Small intestine (tissue), 16 donors: Measurements from ENCODE around the gene WEE1. TPM values are rescaled to one million over a fixed set of nuclear protein-coding genes. Genes with fewer than 3 reads are reported as not detected.
A peak's percentile ranks its signal among the peaks of the same experiment; 100 is the strongest.

ENCODE experiments used
- DNase-seq, 2 donors: peaks; one replicate each; pipeline versions ENCODE4 v3.0.0 to v3.0.0-alpha.2; 2013
- FAIRE-seq: peaks from 2 replicates; lab custom pipeline; 2012; peaks lifted over from hg19 to GRCh38; lab: Jason Lieb, UNC
- H3K27ac ChIP-seq, 3 donors: one replicate each; pipeline ENCODE4 v1.5.1; 2013; ENCODE audit warnings: low read length in 2 of 3, mild to moderate bottlenecking in 2 of 3, control low read depth in 1 of 3, inconsistent platforms in 1 of 3, low read depth in 1 of 3, moderate library complexity in 1 of 3
- H3K27me3 ChIP-seq, 3 donors: one replicate each; pipeline ENCODE4 v1.6.1; 2013; ENCODE audit warnings: low read length in 3 of 3, inconsistent platforms in 1 of 3; ENCODE audit not compliant: control insufficient read depth in 3 of 3, insufficient read depth in 3 of 3
- H3K36me3 ChIP-seq, 3 donors: one replicate each; pipeline ENCODE4 v1.6.1; 2013; ENCODE audit warnings: low read length in 3 of 3, inconsistent platforms in 1 of 3, low read depth in 1 of 3, mild to moderate bottlenecking in 1 of 3, moderate library complexity in 1 of 3; ENCODE audit not compliant: control insufficient read depth in 3 of 3, insufficient read depth in 2 of 3
- H3K4me1 ChIP-seq, 3 donors: one replicate each; pipeline ENCODE4 v1.6.1; 2013; ENCODE audit warnings: low read length in 2 of 3, inconsistent platforms in 1 of 3, low read depth in 1 of 3, mild to moderate bottlenecking in 1 of 3, moderate library complexity in 1 of 3; ENCODE audit not compliant: control insufficient read depth in 3 of 3, insufficient read depth in 2 of 3
- H3K4me3 ChIP-seq, 3 donors: one replicate each; pipeline ENCODE4 v1.5.1; 2013; ENCODE audit warnings: low read length in 3 of 3, control low read depth in 1 of 3, inconsistent platforms in 1 of 3, low read depth in 1 of 3, mild to moderate bottlenecking in 1 of 3, moderate library complexity in 1 of 3
- H3K9me3 ChIP-seq, 2 donors: one replicate each; pipeline ENCODE4 v1.6.1; 2013; ENCODE audit warnings: low read depth in 1 of 2, low read length in 1 of 2; ENCODE audit not compliant: control insufficient read depth in 2 of 2, insufficient read depth in 1 of 2
- WGBS, 3 donors: extraction: QIAGEN DNeasy Blood & Tissue Kit; methylation state at CpG; one replicate each; pipeline ENCODE4 v1.1.7; 2013; 5-methylcytosine and 5-hydroxymethylcytosine counted together
- long read RNA-seq, 10 donors: transcript quantifications; one replicate each; lab custom pipeline, GENCODE V29; 2026
- polyA plus RNA-seq, 4 donors: library from polyadenylated mRNA; stranded (reverse) in 3 of 4; unstranded in 1 of 4; fragments of 200-250 nt in 3 of 4; fragments of 120-200 nt in 1 of 4; gene quantifications; one replicate each; pipeline versions ENCODE4 v1.2.1 to v1.2.3, GENCODE V29; 2013
- donor health status: healthy with polysubstance abuse.
- donor health status: control.
- donor health status: control.
- donor health status: Bipolar disorder and iron deficiency.
- donor health status: healthy.

The WEE1 gene
- polyA plus RNA-seq = 10 to 100 TPM in 1 of 4 donors, 1 to 10 TPM in 3; 4.6 to 71.3 (median 8.0) TPM
- long read RNA-seq, donor 1, transcript WEE1-202 (11 exons, 2,799 nt) = major isoform, 19 of 47 reads
- long read RNA-seq, donor 1, partial matches to known transcripts = 24 of 47 reads
- long read RNA-seq, donor 1, other reads (novel, unspliced or antisense) = 0 of 47 reads
- long read RNA-seq, donor 2, partial matches to known transcripts = 0 of 1 reads
- long read RNA-seq, donor 2, other reads (novel, unspliced or antisense) = 0 of 1 reads
- long read RNA-seq, donor 3, partial matches to known transcripts = 6 of 10 reads
- long read RNA-seq, donor 3, other reads (novel, unspliced or antisense) = 0 of 10 reads
- long read RNA-seq, donor 4 = 0 reads
- long read RNA-seq, donor 5, partial matches to known transcripts = 0 of 1 reads
- long read RNA-seq, donor 5, other reads (novel, unspliced or antisense) = 0 of 1 reads
- long read RNA-seq, donor 6, transcript WEE1-202 (11 exons, 2,799 nt) = major isoform, 6 of 6 reads
- long read RNA-seq, donor 6, partial matches to known transcripts = 0 of 6 reads
- long read RNA-seq, donor 6, other reads (novel, unspliced or antisense) = 0 of 6 reads
- long read RNA-seq, donor 7 = 0 reads
- long read RNA-seq, donor 8 = 0 reads
- long read RNA-seq, donor 9, partial matches to known transcripts = 0 of 2 reads
- long read RNA-seq, donor 9, other reads (novel, unspliced or antisense) = 0 of 2 reads
- long read RNA-seq, donor 10, full-length matches to known transcripts = 8 of 8 reads
- long read RNA-seq, donor 10, partial matches to known transcripts = 0 of 8 reads
- long read RNA-seq, donor 10, other reads (novel, unspliced or antisense) = 0 of 8 reads

DNA sequence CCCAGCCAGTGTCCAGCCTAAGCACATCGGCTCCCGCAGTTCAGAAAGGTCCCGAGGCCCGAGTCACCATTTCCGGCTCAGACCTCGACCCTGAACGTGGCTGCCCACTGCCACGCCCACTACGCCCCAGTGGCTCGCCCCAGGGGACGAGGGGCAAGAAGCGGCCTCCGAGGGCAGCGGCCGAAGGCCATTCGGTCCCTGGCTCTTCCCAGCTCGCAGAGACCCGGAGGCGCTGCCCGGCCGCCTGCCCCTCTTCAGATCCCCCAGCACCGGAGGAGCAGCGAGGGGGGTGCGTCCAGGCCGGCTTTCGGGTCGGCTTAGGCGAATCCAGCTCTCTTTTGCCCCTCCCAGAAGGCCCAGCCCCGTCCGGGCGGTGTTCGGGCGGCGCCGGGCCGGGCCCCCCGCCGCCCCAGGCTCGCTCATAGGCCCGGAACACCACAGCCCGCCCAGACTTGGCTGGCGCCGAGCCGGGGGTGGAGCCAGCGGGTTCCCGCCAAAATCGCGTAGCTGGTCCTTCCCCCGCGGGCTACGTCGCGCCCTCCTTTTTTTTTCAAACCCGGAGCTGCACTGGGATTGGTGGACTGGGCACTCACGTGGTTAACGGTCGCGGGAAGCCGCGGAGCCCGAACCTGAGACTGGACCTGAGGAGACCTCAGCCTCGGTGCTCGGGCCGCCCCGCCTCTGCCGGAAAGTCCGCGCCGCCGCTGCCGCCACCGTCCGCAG is at the start of gene WEE1:
WEE1 (plus strand) TSS at position 619 of the 723 bp plus-strand sequence. CDS start 264 bp downstream, outside the sequence.
- Histone ChIP-seq H3K27ac (peak within 1 kb of the TSS; percentile 97 to 98 (median 98)), H3K4me3 (peak within 1 kb of the TSS; percentile 60 to 87 (median 82)), H3K27me3 (no peaks in the 10 kb centered on the region), H3K9me3 (no peaks in the 10 kb centered on the region), H3K36me3 (no peaks in the 10 kb centered on the region), H3K4me1 (peaks cover 2 to 38% (median 7%) of the 10 kb centered on the region in 3 donors)
- 0 to 1% (median 0%) methylated on average over 58 to 73 of the region's 73 CpGs for WGBS, 3 donors
- peak; percentile 98 to 99 for DNase-seq
- no peak for FAIRE-seq

- Histone ChIP-seq H3K27ac (no peak overlapping the region), H3K9me3 (no peaks in the 10 kb centered on the region), H3K4me3 (no peak overlapping the region), H3K36me3 (peaks cover 2 to 26% (median 2%) of the 10 kb centered on the region in 3 donors), H3K27me3 (no peaks in the 10 kb centered on the region), H3K4me1 (peaks cover 0 to 20% (median 3%) of the 10 kb centered on the region in 3 donors)
- FAIRE-seq = no peak
- no peak for DNase-seq
- 100% methylated on average over 2 of the region's 2 CpGs for WGBS, 3 donors
These were observed 49.5 kb upstream of the WEE1 start for GRCh38 chr11:9524001-9524400.

- Histone ChIP-seq H3K4me1 (peaks cover 0 to 32% (median 3%) of the 10 kb centered on the region in 3 donors), H3K27ac (no peak overlapping the region), H3K27me3 (no peaks in the 10 kb centered on the region), H3K9me3 (no peaks in the 10 kb centered on the region), H3K4me3 (no peak overlapping the region), H3K36me3 (peaks cover 2 to 23% (median 2%) of the 10 kb centered on the region in 3 donors)
- DNase-seq (peak; percentile 60 to 66), FAIRE-seq (no peak)
- 28 to 70% (median 45%) methylated on average over 3 of the region's 3 CpGs for WGBS, 3 donors
These were observed 48.4 kb upstream of the WEE1 start for GRCh38 chr11:9525116-9525515.

GRCh38 chr11:9527481-9528135 is 45.9 kb upstream of the WEE1 start:
- H3K4me3 ChIP-seq = no peak overlapping the region
- WGBS, 3 donors = 15 to 38% (median 35%) methylated on average over 8 of the region's 8 CpGs
- H3K9me3 ChIP-seq = no peaks in the 10 kb centered on the region
- FAIRE-seq (no peak), DNase-seq (peak in 1 of 2 donors; percentile 48)
- no peaks in the 10 kb centered on the region for H3K27me3 ChIP-seq
- peak overlapping the region; percentile 8 to 72 (median 50) for H3K27ac ChIP-seq
- H3K36me3 ChIP-seq = peaks cover 2 to 15% (median 2%) of the 10 kb centered on the region in 3 donors
- H3K4me1 ChIP-seq = peaks cover 0 to 42% (median 3%) of the 10 kb centered on the region in 3 donors

DNA sequence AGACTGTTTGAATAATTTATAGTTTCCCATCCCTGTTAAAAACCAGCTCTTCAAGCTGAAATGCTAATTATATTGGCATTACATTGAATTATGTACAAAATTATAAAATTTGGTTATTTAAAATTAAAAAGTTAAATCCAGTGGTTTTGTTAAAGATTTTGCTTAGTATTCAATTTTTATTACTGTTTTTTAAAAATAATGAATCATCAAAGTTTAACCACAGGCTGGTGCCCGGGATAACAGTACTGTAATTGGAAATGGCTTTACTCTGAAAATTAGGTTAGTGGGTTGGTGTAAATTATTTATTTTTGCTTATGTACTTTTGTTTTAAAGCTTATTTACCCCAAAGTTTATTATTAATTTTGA is 45.4 kb upstream of the WEE1 start:
- WGBS, 3 donors = 90 to 94% (median 92%) methylated on average over 1 of the region's 1 CpG
- peak overlapping the region in 1 of 3 donors; percentile 50 for H3K27ac ChIP-seq
- H3K36me3 ChIP-seq = peaks cover 2 to 12% (median 2%) of the 10 kb centered on the region in 3 donors
- DNase-seq (no peak), FAIRE-seq (no peak)
- peaks cover 0 to 43% (median 3%) of the 10 kb centered on the region in 3 donors for H3K4me1 ChIP-seq
- H3K27me3 ChIP-seq = no peaks in the 10 kb centered on the region
- H3K4me3 ChIP-seq = no peak overlapping the region
- no peaks in the 10 kb centered on the region for H3K9me3 ChIP-seq

- Histone ChIP-seq H3K9me3 (no peaks in the 10 kb centered on the region), H3K27ac (peak overlapping the region in 1 of 3 donors; percentile 69), H3K27me3 (no peaks in the 10 kb centered on the region), H3K4me3 (no peak overlapping the region), H3K36me3 (peaks cover 0 to 12% (median 2%) of the 10 kb centered on the region in 3 donors), H3K4me1 (peaks cover 0 to 50% (median 3%) of the 10 kb centered on the region in 3 donors)
- no peak for FAIRE-seq
- DNase-seq = peak in 1 of 2 donors; percentile 11
- WGBS, 3 donors = 26 to 56% (median 53%) methylated on average over 12 of the region's 12 CpGs
These were observed 44.7 kb upstream of the WEE1 start for GRCh38 chr11:9528573-9529333.

- peak in 1 of 2 donors; percentile 49 for DNase-seq
These were observed 44.2 kb upstream of the WEE1 start for GRCh38 chr11:9529334-9529650.

More at GRCh38 chr11:9529334-9529650, 44.2 kb upstream of the WEE1 start:
- no peak overlapping the region for H3K4me3 ChIP-seq
- peak overlapping the region in 1 of 3 donors; percentile 69 for H3K27ac ChIP-seq
- FAIRE-seq = no peak
- H3K9me3 ChIP-seq = no peaks in the 10 kb centered on the region
- WGBS, 3 donors = 8 to 58% (median 38%) methylated on average over 3 of the region's 3 CpGs
- H3K36me3 ChIP-seq = peaks cover 0 to 12% (median 2%) of the 10 kb centered on the region in 3 donors
- peaks cover 0 to 51% (median 3%) of the 10 kb centered on the region in 3 donors for H3K4me1 ChIP-seq
- H3K27me3 ChIP-seq = no peaks in the 10 kb centered on the region
